GM12878 (cell line): Measurements from ENCODE around the gene AP3S1.

Experiments used
- GABPA ChIP-seq: IDR thresholded peaks from 2 replicates; pipeline ENCODE4 v1.6.1; 2014; ENCODE audit warnings: antibody characterized with exemption, low read depth, mild to moderate bottlenecking, inconsistent platforms
- HDAC6 ChIP-seq: fragments of 200-600 bp; sonication (generic); IDR thresholded peaks from one replicate; pipeline ENCODE4 v1.8.0; 2017; ENCODE audit warnings: antibody characterized with exemption; ENCODE audit not compliant: unreplicated experiment
- POLR2AphosphoS5 ChIP-seq: IDR thresholded peaks from 2 replicates; pipeline ENCODE4 v1.6.1; 2011; ENCODE audit warnings: mild to moderate bottlenecking, low read length, inconsistent platforms
- USF2 ChIP-seq: IDR thresholded peaks from 2 replicates; pipeline ENCODE4 v1.6.1; 2011; ENCODE audit warnings: low read depth, low read length, improper control_type of control experiment, borderline replicate concordance
- ZNF274 ChIP-seq: IDR thresholded peaks from one replicate; pipeline ENCODE4 v1.8.0; 2011; ENCODE audit not compliant: insufficient read length, insufficient read depth
- TF ChIP-seq, protein P1 (sequence below): fragments of 450-650 bp; IDR thresholded peaks from 2 replicates; pipeline ENCODE4 v1.6.1; 2017; ENCODE audit warnings: mild to moderate bottlenecking, moderate library complexity
- TF ChIP-seq, protein P2 (sequence below): IDR thresholded peaks from 2 replicates; pipeline ENCODE4 v1.6.1; 2011; ENCODE audit warnings: borderline replicate concordance, low read depth, mild to moderate bottlenecking, moderate library complexity, mixed read lengths, low read length; ENCODE audit not compliant: insufficient read depth; ENCODE audit errors: extremely low read length

GRCh38 chr5:115820846-115821245 lies 20.9 kb upstream of the AP3S1 start:
- TF ChIP-seq GABPA (no peak), HDAC6 (no peak), POLR2AphosphoS5 (no peak), USF2 (no peak), ZNF274 (no peak)
- TF ChIP-seq, protein P1, sequence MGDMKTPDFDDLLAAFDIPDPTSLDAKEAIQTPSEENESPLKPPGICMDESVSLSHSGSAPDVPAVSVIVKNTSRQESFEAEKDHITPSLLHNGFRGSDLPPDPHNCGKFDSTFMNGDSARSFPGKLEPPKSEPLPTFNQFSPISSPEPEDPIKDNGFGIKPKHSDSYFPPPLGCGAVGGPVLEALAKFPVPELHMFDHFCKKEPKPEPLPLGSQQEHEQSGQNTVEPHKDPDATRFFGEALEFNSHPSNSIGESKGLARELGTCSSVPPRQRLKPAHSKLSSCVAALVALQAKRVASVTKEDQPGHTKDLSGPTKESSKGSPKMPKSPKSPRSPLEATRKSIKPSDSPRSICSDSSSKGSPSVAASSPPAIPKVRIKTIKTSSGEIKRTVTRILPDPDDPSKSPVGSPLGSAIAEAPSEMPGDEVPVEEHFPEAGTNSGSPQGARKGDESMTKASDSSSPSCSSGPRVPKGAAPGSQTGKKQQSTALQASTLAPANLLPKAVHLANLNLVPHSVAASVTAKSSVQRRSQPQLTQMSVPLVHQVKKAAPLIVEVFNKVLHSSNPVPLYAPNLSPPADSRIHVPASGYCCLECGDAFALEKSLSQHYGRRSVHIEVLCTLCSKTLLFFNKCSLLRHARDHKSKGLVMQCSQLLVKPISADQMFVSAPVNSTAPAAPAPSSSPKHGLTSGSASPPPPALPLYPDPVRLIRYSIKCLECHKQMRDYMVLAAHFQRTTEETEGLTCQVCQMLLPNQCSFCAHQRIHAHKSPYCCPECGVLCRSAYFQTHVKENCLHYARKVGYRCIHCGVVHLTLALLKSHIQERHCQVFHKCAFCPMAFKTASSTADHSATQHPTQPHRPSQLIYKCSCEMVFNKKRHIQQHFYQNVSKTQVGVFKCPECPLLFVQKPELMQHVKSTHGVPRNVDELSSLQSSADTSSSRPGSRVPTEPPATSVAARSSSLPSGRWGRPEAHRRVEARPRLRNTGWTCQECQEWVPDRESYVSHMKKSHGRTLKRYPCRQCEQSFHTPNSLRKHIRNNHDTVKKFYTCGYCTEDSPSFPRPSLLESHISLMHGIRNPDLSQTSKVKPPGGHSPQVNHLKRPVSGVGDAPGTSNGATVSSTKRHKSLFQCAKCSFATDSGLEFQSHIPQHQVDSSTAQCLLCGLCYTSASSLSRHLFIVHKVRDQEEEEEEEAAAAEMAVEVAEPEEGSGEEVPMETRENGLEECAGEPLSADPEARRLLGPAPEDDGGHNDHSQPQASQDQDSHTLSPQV = no peak
- TF ChIP-seq, protein P2, sequence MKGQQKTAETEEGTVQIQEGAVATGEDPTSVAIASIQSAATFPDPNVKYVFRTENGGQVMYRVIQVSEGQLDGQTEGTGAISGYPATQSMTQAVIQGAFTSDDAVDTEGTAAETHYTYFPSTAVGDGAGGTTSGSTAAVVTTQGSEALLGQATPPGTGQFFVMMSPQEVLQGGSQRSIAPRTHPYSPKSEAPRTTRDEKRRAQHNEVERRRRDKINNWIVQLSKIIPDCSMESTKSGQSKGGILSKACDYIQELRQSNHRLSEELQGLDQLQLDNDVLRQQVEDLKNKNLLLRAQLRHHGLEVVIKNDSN = no peak
